HK-2 (cell line): ENCODE measurements around the gene CLP1.
"Not testable (repeated sequence)": the region's sequence is repeated elsewhere in the genome, so short reads cannot be mapped to it uniquely, and the experiment has no call there.

ENCODE experiments used
- DNase-seq: peaks from one replicate; pipeline ENCODE4 v3.0.0-alpha.2; 2018; ENCODE audit not compliant: unreplicated experiment

Gene CLP1

DNA sequence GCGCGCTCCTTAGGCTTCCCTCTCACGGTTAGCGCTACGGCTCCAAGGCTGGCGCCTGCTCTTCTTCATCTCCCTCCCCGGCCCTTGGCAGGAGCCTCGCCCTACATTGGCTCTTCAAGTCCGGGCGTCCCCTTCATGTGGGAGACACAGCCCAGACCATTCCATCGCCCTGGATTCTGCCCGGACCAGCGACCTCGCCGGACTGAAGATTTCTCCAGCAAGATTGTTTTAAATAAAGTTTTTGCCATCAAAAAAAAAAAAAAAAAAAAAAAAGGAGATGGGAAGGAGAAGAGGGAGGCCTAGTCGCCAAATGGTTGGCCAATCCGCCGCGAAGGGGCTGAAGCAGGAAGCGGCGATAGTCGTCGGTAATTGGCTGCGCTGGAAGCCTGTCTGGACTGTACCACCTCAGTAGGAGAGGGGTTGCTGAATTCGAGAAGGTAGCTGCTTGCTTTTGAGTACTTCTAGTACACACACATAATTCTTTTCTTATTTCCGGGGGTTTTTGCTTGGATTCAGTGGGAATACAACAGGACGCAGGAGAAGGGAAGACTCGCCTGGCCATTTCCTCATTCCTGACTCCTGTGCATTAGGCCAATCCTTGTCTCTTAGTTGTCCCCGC lies 9.7 kb downstream of the CLP1 start:
- DNase-seq = peak; percentile 86

DNA sequence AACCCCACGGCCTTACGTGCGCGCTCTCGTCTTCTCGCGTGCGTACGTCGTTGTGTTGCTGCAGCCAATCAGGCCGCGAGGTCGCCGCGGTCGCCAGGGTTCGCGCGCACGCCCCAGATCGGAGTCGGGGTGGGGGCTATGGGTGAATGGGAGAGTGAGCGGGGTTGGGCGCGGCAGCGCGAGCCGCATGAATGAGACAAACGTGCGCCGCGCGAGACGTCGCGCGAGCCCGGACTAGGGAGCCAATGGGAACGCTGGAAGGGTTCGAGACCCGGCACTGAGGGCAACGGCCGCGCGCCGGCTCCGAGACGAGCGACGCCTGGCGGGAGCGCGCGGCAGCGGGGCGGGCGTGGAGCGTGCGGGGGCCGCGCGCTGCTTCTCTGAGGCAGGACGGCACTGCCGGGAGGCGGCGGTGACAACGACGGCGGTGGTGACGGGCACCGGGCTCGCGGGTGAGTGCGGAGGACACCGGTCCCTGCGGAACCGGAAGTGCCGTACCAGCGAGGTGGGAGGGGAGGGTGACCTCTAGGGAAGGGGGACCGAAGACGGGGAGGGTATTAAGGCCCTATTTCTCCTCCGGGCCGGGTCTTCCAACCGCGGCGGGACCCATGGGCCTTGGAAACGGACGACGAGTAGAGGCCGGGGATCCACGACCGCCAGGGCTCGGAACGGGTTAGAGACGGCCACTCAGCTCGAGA lies 10.3 kb downstream of the CLP1 start, which contains the start of gene ZDHHC5:
TSS of gene ZDHHC5 (plus strand) at position 379 of the 698 bp plus-strand sequence. CDS start 4,977 bp downstream, outside the sequence.
- peak; percentile 98 for DNase-seq

GRCh38 chr11:57668434-57668782 lies 10.8 kb downstream of the CLP1 start:
- DNase-seq = no peak

GRCh38 chr11:57674251-57674650 lies 16.7 kb downstream of the CLP1 start:
- DNase-seq = no peak

GRCh38 chr11:57675176-57675941 lies 17.8 kb downstream of the CLP1 start:
- no peak for DNase-seq

- no peak for DNase-seq
Observed at GRCh38 chr11:57679396-57679795, 21.8 kb downstream of the CLP1 start.

GRCh38 chr11:57680552-57680874 lies 23.0 kb downstream of the CLP1 start:
- no peak for DNase-seq

- DNase-seq = no peak
Observed at GRCh38 chr11:57681168-57681567, 23.6 kb downstream of the CLP1 start.

GRCh38 chr11:57690474-57690873 lies 32.9 kb downstream of the CLP1 start:
- not testable (repeated sequence) for DNase-seq

DNA sequence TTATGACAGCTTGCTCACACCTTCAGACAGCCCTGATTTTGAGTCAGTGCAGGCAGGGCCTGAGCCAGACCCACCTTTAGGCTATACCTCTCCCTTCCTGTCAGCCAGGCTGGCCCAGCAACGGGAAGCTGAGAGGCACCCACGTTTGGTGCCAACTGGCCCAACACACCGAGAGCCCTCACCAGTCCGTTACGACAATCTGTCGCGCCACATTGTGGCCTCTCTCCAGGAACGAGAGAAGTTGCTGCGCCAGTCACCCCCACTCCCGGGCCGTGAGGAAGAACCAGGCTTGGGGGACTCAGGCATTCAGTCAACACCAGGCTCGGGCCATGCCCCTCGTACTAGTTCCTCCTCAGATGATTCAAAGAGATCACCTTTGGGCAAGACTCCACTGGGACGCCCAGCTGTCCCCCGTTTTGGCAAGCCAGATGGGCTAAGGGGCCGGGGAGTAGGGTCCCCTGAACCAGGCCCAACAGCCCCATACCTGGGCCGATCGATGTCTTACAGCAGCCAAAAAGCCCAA lies 41.3 kb downstream of the CLP1 start:
- DNase-seq = no peak

DNA sequence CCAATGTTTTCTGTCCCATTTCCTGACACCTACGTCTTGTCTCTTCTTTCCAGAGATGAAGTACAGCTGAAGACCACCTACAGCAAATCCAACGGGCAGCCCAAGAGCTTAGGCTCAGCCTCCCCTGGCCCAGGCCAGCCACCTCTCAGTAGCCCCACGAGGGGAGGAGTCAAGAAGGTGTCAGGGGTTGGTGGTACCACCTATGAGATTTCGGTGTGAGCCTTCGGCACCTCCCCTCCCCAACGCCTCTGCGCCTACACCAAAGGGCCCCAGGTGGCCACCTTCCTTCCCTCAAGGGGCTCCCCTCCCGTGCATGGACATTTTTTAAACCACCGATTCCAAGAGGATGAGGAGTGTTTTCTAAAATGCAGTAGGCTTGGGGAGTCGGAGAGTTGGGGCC lies 42.3 kb downstream of the CLP1 start:
- no peak for DNase-seq

DNA sequence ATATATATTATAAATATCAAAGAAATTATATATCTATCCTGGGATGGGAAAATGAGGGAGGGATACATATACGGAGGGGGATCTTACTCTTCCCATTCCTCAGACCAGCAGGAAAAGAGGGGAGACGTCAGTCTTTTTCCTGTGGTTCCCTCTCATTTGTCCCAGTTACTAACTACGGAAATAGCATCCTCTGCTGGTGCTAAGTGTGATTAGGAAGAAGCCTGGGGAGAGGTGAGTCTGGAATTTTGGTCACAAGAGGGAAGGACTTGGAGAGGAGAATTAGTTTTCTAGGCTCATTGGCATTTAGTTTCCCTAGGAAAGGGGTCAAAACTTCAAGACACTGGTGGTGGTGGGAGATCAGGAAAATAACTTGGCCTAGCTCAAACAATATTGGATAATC lies 42.9 kb downstream of the CLP1 start:
- DNase-seq = no peak

DNA sequence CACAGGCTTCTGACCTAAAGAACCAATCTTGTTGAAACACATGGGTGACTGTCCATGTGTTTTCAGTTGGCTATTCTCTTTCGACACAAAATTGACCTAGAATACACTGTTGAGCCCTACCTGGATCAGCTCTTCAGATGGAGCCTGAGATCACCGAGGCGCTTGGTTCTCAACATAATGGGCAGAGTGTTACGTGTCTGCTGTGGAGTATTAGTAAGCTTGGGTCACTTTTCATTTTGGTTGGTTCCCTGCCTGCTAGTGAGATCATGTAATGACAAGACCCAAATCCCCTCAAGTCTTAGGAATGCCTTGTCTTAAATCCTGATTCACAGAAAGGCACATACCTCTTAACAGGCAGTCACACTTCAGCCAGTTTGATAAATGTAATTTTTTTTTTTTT lies 45.8 kb downstream of the CLP1 start:
- DNase-seq = no peak

DNA sequence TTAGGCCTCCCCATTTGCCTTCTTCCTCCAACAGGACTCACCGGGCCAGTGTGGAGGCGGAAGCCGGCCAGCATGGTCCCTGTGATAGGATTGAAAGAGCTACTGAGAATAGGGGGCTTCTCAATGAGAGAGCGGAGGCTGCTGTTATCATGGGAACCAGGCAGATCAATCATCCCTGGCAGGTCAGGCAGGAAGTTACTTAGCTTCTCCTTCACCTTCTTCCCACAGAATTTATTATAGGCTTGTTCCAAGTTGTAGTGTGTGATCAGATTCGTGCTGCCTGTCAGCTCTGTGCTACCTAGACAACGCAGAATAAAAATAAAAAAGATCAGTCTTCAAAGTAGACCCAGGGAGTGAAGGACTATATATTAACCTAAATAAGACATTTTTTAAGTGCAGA lies 47.4 kb downstream of the CLP1 start:
- no peak for DNase-seq

DNA sequence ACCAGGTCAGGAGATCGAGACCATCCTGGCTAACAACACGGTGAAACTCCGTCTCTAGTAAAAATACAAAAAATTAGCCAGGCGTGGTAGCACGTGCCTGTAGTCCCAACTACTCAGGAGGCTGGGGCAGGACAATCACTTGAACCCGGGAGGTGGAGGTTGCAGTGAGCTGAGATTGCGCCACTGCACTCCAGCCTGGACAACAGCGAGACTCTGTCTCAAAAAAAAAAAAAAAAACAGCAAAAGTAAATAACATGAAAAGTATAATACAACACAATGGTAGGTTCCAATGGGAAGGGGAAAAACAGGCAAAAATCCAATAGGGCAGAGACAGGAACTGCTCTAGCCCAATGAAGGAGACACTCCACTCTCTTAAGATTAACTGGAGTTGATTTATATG lies 47.9 kb downstream of the CLP1 start:
- not testable (repeated sequence) for DNase-seq

DNA sequence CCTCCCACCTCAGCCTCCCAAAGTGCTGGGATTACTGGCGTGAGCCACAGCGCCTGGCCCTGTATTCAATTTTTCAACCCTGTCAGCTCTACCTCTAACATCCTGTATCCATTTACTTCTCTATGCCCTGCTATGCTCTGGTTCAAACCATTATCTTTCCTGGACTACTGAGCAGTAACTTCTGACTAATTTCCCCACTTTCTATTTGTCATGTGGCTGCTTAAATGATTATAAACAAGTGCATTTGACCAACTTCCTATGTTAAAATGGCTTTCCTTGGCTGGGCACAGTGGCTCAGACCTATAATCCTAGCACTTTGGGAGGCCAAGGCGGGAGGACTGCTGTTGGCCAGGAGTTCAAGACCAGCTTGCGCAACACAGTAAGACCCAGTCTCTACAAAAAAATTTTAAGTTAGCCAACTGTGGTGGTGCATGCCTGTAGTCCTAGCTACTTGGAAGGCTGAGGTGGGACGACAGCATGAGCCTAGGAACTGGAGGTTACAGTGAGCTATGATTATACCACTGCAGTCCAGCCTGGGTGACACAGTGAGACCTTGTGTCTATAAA lies 52.3 kb downstream of the CLP1 start:
- DNase-seq = no peak
